CMK (cell line): ENCODE data around the gene PDZD2.

ENCODE experiments used
- DNase-seq: peaks from one replicate; pipeline ENCODE4 v3.0.0-alpha.2; 2010; ENCODE audit warnings: low read depth

Gene PDZD2

DNA sequence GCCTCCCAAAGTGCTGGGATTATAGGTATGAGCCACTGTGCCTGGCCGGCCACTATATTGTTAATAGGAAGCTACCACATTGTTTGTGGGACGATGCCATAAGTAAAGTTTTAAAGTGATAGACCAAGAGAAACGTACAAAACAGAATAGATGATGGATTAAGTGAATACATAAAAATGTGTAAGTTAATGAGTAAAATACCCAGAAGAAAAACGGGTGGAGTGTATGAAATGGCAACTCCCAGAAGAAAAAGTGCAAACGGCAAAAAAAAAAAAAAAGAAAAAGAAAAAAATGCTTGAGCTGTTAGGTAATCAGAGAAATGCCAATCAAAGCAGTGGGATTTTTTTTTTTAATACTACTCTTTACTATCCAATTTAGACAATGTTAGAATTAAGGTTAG lies 246.0 kb downstream of the PDZD2 start:
- DNase-seq, result no peak

DNA sequence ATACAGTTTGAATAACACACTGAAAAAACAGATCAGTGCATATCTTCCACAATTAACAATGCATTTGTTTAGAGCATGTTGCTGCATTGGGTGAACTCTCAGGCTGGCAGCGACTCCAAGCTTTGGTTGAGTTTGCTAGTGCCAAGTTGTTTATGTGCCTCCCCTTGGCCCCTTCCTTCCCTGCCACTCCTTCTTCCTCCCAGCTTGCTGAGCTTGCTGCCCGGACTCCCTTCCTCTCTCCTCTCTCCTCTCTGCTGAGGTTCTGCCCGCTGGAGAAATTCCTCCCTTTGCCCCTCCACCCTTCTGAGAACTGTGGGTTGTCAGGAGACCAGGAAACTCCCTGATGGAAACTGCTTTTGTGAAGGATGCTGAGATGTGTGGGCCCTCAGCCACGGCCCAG lies 247.3 kb downstream of the PDZD2 start:
- DNase-seq, result no peak

DNA sequence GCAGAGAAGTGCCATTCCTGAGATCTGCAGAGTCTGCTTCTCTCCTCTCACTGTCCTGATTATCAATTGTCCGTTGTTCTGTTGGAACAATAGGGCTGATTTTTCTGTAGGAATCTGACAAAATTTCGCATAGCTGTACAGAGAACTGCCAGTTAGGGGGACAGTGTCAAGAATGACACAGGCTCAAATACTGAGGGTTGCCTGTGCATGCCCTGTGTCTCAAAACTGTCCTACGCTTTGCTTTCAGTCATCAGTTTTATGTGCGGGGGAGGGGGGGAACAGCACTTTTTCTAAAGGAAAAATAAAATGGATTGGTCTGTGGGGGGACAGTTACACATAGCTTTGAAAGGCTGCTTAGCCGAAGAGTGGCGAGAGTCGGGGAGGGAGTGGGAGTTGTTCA lies 248.6 kb downstream of the PDZD2 start:
- DNase-seq, result no peak

DNA sequence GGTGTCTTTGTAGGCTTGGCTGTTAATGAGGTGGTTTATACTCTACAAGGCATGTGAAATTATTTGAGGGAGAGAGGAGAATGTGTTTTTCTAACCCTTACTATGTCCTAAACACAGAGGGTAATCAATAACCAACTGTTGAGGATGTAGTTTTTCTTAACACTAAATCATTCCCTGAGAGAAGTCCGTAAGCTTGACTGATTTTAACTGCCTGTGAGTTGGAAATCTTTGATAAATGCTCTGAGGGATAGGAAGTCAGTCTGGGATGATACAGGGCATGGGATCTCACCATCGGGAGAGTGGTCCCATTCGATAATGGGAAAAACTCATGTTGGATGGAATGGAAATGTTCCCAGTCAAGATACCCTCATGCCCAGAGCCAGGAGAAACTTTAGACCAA lies 249.6 kb downstream of the PDZD2 start:
- no peak for DNase-seq

DNA sequence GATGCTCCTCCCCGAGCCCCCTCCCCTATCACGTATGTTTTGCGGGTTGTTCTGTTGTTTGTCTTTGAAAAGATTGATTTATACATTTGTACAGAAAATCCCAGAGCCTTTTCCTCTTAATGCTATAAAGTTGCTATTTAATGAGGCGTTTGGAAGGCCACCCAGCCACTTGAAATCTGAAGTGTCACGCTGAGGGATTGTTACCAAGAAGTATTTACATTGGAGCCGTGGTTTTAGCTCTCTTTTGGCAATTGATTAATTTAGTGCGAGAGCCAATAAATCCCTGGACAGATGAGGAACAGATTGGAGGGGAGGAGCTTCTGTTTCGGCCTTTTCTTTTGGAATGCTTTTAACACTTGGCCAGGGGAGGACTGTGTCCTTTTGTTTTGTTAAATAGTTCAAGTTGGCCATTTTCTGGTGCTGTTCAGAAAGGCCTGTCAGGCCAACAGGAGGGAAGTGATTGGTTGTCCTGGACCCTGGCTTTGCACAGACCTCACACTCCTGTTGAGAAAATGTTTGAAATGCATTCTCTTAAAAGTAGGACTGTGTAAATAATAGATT lies 250.2 kb downstream of the PDZD2 start:
- no peak for DNase-seq

DNA sequence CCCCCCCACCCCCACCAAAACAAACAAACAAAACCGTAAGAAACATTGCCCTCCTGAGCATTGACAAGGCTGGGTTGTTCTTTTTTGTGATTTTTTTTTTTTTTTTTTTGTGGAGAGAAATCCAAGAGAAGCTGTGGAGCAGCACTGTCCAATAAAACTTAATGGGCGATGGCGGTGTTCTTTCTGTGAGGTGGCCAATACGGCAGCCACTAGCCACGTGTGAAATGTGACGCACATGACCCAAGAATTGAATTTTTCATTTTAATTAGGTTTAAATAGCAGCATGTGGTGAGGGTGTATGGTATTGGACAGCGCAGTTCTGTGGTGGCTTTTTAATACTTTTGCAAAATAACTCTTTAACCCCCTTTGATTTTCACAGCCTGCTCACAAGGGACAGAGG lies 251.1 kb downstream of the PDZD2 start:
- no peak for DNase-seq

DNA sequence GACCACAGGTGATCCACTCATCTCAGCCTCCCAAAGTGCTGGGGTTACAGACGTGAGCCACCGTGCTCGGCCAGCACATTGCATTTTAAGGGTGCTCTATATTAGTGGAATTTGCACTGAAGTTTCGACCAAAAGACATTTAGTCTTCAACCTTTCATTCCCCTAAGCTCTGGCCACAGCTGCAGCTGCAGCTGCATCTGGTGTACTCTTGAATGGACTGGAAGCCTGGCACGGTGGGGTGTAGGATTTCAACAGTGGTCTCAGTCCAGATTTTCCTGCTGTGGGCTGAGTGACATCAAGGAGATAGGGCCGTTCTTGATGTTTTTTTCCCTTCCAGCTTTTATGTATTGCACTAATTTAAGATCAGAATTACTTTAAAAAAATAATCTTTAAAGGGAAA lies 255.2 kb downstream of the PDZD2 start:
- DNase-seq, result no peak

DNA sequence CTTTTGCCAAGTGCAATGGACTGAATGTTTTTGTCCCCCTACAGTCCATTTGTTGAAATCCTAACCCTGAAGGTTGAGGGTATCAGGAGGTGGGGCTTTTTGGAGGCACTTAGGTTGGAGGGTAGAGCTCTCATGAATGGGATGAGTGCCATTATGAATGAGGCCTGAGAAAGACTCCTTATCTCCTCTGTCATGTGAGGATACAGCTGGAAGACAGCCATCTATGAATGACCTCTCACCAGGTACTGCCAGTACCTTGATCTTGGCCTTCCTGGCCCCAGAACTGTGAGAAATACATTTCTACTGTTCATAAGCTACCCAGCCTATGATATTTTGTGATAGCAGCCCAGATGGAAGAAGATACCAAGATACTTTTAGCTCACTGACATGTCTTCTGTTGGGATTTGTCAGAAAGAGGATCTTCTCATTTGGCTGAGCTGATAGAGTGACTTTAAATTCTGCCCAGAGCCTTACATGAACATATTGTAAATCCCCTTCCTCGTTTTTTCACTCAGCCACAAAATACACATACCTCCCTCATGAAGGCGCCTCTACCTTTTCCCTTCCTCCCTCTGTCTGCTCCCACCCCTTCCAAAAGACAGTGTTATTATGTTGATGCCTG lies 256.4 kb downstream of the PDZD2 start:
- DNase-seq, result no peak

DNA sequence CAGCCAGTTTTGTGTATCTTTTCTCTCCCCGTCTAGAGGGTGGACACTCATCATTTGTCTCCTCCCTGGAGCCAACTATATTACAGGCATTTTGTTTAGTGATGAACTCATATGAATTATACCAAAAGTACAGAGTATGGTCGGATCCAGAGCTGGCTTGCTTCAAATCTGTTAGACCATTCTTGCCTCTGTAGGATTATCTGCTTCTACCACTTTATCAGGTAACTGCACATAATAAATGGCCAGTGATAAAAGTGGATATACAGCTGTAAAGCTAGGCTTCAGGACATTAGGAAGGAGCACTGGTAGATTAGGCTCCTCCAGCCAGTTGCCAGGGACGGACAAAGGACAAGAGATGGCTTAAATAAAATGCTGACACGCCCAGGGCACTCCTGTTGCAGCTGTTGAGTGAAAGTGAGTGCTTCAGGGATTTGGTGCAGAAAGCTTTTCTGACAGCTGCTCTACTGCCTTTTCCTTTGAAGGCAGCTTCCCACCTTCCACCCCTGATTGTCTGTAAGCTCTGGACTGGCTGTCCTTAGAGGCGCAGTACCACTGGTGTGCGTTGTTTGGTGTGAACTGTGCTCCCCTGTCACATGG lies 259.2 kb downstream of the PDZD2 start:
- no peak for DNase-seq

DNA sequence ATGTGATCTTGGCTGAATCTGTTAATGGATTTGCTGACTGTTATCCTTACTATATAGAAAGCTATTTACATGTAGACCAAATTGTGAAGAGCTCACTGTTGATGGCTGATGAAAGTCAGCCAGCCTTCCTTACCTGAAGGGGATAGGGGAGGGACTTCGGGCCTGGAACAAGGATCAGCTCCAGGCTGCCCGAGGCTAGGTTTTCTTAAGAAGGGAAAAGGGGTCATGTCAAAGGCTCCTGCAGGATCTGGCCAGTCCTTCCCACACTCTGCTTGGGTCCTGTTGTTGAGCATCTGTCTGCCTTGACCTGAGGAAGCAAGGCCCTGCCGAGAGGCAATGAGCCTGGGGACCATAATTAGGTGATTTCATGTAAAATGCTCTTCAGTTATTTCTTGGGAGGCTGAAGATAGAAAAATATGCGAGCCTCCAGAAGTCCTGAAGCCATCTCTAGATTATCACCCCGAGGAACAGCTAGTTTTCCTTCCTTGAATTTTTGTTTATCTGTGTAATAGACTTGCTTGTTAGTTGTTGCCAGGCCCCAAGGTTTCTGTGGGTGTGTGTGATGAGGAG lies 261.4 kb downstream of the PDZD2 start:
- no peak for DNase-seq

DNA sequence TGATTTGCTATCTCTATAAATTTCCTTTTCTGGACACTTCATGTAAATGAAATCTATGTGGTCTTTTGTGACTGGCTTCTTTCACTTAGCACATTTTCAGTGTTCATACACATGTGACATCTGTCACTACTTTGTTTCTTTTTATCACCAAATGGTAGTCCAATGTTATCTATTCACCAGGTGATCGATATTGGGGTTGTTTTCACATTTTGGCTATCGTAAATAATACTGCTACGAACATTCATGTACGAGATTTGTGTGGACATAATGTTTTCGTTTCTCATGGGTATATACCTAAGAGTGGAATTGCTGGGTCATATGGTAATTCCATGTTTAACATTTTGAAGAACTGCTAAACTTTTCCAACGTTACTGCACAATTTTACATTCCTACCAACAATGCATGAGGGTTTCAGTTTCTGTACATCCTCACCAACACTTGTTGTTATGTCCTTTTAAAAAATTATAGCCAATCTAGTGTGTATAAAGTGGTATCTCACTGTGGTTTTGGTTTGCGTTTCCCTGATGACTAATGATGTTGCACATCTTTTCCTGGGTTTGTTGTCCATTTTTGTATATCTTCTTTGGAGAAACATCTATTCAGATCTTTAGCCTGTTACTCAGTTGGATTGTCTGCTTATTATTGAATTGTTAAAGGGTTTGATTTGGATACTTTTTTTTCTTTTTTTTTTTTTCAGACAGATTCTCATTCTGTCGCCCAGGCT lies 263.0 kb downstream of the PDZD2 start:
- no peak for DNase-seq

DNA sequence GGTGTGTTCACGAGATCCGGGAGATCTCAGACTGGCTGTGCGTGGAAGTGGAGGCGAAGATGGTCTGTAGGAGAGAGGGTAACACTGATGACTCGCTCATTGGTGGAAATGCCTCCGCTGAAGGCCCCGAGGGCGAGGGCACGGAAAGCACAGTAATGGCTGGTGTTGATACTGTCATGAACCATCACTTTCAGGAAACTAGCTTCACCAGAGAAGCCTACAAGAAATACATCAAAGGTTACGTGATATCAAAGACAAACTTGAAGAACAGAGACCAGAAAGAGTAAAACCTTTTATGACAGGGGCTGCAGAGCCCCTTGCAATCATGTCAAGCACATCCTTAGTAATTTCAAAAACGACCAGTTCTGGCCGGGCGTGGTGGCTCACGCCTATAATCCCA lies 269.5 kb downstream of the PDZD2 start:
- DNase-seq, result no peak

DNA sequence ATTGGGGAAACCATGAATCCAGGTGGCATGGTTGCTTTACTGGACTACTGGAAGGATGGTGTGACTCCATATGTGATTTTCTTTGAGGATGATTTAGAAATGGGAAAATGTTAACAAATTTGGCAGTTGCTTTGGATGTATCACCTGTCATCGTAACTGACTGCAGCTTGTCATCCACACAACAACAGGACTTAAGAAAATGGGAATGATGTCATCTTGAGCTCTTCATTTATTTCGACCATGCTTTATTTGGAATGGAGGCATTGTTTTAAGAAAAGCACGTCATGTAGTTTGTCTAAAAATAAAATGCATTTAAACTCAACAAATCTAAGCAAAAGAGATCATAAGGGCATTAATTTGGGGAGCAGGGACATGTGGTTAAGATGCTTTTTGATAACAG lies 270.1 kb downstream of the PDZD2 start:
- DNase-seq, result no peak

DNA sequence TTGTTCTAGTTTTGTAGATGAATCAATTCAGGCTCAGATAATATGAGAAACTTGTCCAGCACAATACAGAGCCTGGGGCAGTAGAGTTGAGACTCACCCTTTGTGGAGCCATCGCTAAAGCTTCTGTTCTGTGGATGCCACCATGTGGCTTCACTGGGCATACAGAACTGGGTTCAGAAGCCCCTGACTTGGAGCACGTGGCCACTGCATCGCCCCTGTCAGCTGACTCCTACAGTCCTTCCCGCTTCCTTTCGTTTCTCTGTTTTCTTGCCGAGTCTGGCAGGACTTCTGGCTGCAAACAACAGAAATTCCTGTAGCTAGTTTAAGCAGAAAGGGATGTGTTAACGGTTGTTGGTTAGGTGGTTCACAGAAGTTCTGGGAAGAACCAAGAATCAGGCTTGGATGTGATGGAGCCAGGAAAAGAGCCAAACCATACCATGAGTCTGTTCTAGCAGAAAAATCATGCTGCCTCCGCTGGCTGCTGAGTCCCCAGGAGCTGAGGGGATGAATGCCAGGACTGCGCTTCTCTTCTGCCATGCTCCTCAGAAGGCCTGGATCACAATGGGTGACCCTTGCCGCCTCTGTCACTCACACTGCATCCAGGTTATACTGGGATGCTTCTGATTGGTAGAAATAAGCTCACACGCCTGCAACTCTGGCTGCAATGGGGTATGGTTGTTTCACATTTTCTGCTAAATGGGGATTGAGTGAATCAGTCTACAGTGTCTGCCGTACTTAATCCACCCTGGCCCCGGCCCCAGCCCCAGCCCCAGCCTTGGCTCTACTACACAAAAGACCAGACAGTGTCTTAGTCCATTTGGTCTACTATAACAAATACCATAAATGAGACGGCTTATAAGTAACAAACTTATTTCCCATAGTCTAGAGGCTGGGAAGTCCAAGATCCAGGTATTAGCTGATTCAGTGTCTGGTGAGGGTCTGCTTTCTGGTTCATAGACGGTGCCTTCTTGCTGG lies 272.6 kb downstream of the PDZD2 start:
- DNase-seq, result no peak

DNA sequence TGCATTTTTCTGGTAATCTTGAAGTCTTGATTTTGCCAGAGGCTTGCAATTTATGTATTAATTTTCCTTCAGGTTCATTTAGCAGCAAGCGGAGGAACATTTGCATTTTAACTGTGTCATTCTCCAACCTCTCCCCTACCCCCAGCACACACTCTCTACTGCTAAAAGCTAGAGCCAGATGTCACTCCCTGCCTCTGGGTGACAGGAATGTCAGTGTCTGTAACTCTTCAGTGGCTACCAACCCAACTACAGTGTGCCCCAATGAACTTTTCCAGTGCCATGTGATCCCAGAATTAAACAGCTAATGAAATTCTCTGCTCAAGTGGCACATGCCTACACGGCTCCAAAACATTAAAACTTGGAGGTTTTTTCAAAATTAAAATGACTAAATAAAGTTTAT lies 274.9 kb downstream of the PDZD2 start:
- DNase-seq, result no peak

DNA sequence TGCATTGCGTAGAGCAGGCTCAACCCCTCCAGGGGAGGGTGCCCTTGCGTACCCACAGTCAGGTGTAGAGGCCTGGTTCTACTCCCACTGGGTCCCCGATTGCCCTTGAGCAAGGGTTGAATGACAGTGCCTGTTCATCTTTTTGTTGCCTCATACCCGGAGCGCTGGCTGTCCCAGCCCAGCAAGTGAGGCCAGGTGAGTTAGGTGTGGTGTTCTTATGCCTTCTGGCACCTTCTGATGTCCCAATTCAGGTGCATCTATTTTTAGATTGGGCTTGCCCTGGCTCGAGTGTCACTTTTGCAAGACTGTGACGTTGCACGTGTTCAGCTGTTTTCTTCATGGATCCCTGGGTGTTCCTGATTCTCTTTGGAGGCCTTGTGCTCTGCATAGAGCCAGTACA lies 277.4 kb downstream of the PDZD2 start:
- DNase-seq, result no peak

DNA sequence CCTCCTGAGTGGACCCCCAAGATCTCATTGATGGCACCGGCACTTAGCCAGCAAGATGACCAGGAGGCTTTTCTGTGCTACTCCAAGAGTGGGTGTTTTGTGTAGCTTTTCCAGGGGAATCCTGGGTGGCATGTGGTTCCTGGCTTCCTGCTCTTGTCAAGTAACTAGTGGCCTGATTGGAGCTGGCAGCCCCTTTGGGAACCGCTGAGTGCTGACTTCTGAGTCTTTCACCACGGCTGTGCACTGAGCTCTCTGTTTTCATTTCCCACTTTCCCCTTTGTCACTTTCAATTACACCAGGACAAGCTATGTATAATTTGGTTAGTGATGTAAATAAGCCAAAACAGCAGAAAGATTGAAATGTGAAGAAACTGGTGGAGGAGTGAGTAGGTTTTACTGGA lies 279.8 kb downstream of the PDZD2 start:
- DNase-seq, result no peak

DNA sequence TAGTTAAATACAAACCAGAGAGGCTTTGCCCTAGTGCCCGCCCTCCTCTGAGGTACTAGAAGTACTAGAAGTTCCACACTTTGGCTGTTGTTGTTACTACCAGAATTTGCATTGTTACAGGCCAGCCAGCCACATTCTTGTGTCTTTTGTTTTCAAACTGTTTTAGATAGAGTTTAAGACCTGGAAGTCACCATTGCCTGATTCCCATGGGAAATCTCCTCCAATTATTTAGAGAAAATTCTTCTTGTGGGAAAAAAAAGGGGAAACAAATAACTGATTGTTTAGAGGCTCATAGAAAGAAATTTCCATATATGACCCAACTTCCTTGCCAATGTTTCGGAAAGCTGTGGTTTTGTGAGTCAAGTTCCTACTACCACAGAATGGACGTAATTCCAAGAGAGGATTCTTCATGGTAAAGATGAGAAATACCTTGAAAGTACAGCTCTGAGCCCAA lies 282.9 kb downstream of the PDZD2 start:
- DNase-seq, result no peak

DNA sequence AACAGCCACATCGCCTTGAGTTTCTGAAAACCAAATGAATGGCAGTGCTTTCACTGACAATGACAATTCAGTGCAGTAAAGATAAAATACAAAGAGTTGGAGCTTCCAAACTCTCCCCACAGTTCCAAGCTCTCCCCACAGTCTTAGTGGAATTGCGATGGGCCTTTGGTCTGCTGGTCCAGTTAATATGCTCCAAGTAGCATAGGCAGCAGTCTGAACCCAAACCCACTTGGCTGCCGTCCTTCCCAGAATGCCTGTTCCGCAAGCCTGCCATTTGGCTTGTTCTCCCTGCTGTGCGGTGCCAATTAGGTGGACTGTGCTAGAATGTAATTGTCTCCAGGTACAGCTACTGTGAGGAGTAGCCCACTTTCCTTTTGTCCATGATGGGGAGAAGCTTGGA lies 285.1 kb downstream of the PDZD2 start:
- DNase-seq, result no peak

DNA sequence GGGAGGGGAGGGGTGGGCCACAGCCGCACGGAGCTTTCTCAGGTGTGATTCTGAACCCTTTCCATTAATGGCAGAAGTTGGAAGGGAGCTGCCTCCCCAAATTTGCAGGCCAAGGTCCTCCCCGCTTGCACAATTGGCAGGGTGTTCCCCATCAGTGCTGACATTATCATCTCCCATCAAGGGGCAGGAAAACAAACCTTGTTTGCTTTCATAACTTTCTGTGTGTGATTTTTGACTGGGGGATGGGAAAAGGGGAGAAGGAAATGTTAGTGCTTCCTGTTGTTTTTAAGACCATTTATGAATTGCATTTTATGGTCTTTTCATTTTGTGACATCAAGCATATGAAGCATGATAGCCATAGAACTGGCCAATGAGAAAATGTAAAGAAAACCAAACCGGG lies 292.9 kb downstream of the PDZD2 start:
- no peak for DNase-seq

DNA sequence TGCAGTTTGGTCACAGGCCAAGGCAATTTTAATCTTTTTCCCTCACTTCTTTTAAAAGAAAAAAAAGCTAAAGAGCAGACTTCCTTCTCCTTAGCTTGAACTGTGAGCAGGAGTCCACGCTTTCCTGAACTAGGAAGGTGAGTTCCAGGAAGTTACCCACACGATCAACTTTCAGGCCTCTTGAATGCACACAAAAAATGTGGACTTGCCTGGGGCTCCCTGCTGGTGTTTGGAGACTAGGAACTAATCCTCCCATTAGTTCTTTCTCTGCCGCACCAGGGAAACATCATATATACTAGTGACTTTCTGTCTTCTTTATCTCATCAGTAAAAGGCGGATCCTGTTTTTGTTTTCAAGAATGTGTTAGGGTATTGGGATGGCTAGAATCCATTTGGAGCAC lies 295.2 kb downstream of the PDZD2 start:
- DNase-seq, result no peak
